ENCODE results near the gene JAZF1. TPM values are rescaled to one million over a fixed set of nuclear protein-coding genes. Genes with fewer than 3 reads are reported as not detected.

JAZF1 gene
- total and polyA plus RNA-seq, 2 of the 8 experiments (the other 6 are each of a cell fraction or from before 2014, with no cell fraction given), result 2.6 to 21.8 TPM

DNA sequence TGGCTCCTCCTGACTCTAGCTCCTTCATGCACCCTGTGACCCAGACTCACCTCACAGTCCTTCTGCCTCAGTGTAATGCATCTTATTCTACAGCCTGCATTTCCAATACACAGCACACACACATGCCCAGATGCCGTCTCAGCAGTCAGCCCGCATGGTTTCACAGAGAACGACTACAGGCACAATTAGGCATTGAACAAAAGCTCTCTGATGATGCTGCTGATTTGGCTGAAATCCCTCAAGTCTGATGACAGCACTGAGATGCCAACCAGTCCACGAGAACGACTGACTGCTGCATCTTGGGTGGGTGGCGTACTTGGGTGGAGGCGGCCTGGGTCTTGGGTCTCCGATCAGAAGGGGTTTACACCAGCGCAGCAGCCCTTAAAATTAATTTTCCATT is 240.3 kb downstream of the JAZF1 start (continued):
- TF ChIP-seq, protein P1, sequence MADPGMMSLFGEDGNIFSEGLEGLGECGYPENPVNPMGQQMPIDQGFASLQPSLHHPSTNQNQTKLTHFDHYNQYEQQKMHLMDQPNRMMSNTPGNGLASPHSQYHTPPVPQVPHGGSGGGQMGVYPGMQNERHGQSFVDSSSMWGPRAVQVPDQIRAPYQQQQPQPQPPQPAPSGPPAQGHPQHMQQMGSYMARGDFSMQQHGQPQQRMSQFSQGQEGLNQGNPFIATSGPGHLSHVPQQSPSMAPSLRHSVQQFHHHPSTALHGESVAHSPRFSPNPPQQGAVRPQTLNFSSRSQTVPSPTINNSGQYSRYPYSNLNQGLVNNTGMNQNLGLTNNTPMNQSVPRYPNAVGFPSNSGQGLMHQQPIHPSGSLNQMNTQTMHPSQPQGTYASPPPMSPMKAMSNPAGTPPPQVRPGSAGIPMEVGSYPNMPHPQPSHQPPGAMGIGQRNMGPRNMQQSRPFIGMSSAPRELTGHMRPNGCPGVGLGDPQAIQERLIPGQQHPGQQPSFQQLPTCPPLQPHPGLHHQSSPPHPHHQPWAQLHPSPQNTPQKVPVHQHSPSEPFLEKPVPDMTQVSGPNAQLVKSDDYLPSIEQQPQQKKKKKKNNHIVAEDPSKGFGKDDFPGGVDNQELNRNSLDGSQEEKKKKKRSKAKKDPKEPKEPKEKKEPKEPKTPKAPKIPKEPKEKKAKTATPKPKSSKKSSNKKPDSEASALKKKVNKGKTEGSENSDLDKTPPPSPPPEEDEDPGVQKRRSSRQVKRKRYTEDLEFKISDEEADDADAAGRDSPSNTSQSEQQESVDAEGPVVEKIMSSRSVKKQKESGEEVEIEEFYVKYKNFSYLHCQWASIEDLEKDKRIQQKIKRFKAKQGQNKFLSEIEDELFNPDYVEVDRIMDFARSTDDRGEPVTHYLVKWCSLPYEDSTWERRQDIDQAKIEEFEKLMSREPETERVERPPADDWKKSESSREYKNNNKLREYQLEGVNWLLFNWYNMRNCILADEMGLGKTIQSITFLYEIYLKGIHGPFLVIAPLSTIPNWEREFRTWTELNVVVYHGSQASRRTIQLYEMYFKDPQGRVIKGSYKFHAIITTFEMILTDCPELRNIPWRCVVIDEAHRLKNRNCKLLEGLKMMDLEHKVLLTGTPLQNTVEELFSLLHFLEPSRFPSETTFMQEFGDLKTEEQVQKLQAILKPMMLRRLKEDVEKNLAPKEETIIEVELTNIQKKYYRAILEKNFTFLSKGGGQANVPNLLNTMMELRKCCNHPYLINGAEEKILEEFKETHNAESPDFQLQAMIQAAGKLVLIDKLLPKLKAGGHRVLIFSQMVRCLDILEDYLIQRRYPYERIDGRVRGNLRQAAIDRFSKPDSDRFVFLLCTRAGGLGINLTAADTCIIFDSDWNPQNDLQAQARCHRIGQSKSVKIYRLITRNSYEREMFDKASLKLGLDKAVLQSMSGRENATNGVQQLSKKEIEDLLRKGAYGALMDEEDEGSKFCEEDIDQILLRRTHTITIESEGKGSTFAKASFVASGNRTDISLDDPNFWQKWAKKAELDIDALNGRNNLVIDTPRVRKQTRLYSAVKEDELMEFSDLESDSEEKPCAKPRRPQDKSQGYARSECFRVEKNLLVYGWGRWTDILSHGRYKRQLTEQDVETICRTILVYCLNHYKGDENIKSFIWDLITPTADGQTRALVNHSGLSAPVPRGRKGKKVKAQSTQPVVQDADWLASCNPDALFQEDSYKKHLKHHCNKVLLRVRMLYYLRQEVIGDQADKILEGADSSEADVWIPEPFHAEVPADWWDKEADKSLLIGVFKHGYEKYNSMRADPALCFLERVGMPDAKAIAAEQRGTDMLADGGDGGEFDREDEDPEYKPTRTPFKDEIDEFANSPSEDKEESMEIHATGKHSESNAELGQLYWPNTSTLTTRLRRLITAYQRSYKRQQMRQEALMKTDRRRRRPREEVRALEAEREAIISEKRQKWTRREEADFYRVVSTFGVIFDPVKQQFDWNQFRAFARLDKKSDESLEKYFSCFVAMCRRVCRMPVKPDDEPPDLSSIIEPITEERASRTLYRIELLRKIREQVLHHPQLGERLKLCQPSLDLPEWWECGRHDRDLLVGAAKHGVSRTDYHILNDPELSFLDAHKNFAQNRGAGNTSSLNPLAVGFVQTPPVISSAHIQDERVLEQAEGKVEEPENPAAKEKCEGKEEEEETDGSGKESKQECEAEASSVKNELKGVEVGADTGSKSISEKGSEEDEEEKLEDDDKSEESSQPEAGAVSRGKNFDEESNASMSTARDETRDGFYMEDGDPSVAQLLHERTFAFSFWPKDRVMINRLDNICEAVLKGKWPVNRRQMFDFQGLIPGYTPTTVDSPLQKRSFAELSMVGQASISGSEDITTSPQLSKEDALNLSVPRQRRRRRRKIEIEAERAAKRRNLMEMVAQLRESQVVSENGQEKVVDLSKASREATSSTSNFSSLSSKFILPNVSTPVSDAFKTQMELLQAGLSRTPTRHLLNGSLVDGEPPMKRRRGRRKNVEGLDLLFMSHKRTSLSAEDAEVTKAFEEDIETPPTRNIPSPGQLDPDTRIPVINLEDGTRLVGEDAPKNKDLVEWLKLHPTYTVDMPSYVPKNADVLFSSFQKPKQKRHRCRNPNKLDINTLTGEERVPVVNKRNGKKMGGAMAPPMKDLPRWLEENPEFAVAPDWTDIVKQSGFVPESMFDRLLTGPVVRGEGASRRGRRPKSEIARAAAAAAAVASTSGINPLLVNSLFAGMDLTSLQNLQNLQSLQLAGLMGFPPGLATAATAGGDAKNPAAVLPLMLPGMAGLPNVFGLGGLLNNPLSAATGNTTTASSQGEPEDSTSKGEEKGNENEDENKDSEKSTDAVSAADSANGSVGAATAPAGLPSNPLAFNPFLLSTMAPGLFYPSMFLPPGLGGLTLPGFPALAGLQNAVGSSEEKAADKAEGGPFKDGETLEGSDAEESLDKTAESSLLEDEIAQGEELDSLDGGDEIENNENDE (IDR thresholded peaks at IDR 0.05; ENCODE audit: insufficient replicate concordance, low read length), result no peak
- TF ChIP-seq SP1 (IDR thresholded peaks at IDR 0.05; ENCODE audit: low read depth, low read length) (no peak), CHD1 (IDR thresholded peaks at IDR 0.05; ENCODE audit: low read depth, low read length) (no peak), POLR2A (IDR thresholded peaks at IDR 0.05; ENCODE audit: control extremely low read depth in 1 of 2, low read depth in 2 of 2, low read length in 2 of 2) (no peak)

Measured in H1 (cell line).